Epithelial cell of proximal tubule (primary cell): ENCODE results near the gene KNL1. TPM values are rescaled to one million over a fixed set of nuclear protein-coding genes. Genes with fewer than 3 reads are reported as not detected.

Experiments
- DNase-seq: peaks from one replicate; pipeline ENCODE4 v3.0.0-alpha.2; 2011; ENCODE audit warnings: low read depth
- H3K4me3 ChIP-seq: 2 replicates; pipeline ENCODE4 v1.5.1; 2011; ENCODE audit warnings: low read depth, mild to moderate bottlenecking, low read length
- CTCF ChIP-seq: conservative IDR thresholded peaks from 2 replicates; pipeline ENCODE4 v1.5.1; 2012; ENCODE audit warnings: low read depth, mild to moderate bottlenecking, low read length
- total RNA-seq: library from RNA; depleted of rRNA; stranded (reverse); fragments of >200 nt; gene quantifications from 2 replicates; pipeline ENCODE4 v1.2.3, GENCODE V29; 2015

Gene KNL1
- total RNA-seq, 1 donor from 2014 or later = 23.9 TPM

DNA sequence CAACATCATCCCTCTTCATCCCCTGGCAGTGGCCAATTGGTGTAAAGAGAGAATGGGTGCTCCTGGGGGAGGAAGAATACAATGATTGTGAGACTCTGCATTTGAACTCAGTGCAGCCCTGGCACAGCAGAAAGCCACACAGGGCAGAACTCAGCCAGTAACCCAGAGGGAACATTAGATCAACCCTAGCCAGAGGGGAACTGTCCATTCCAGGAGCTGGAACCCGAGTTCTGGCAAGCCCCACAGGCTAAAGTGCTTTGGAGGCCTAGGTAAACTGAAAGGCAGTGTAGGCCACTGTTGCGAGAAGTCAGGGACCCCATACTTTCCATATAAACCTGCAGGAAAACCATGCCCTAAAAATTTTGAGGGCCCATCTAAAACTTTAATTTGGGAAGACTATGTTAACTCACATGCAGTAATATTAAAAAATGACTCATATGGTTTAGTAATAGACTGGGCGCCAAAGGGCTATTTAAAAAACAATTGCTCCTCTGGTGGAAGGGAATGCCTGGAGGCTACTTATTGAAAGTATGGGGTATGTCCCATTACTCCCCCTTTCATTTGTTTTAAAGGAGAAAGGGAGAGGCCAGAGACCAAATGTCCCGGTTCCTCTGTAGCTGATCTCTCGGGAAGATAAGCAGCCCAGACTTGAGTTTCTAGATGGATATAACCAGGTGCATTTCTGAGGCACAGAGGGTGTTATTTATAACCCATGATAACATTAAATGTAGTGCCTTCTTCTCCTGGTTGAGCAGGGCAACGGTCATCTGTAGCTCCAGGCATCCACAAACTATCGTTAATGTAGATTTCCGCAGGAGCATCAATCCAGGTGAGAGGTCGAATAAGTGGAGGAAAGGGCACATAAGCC is 95.1 kb downstream of the KNL1 start:
- DNase-seq = no peak
- no peak overlapping the region for H3K4me3 ChIP-seq
- TF ChIP-seq CTCF = no peak

- no peak for DNase-seq
- TF ChIP-seq CTCF = no peak
- H3K4me3 ChIP-seq = no peak overlapping the region
These were observed 97.7 kb downstream of the KNL1 start for GRCh38 chr15:40691737-40692136.

DNA sequence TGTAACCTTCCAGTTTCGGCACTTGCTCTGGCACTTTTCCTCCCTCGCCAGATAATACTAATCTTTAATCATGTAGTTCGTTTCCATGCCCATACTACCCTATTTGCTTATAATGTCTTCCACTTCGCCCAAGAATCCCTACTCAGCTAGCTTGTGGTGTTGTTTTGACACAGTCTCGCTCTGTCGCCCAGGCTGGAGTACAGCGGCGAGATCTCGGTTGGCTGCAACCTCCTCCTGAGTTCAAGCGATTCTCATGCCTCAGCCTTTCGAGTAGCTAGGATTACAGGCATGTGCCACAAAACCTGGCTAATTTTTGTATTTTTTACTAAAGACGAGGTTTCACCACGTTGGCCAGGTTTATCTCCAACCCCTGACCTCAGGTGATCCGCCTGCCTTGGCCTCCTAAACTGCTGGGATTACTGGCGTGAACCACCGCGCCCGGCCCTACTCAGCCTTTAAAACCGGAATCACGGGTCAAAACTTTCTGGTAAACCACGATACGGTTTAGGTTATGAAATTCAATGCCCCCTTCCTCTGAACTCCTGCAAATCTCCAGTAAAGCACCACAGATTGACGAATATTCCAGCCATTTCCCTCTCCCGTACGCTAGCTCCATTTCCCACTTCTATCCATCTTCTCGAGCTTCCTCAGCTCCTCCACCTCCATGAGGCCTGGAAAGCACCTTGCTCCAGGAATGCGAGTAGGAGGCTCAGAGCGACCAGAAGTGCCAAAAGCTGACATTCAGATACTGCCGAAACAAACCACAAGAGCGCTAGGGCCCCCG is 100.0 kb downstream of the KNL1 start:
- no peak for TF ChIP-seq CTCF
- H3K4me3 ChIP-seq = peak overlapping the region; percentile 84
- DNase-seq = no peak

DNA sequence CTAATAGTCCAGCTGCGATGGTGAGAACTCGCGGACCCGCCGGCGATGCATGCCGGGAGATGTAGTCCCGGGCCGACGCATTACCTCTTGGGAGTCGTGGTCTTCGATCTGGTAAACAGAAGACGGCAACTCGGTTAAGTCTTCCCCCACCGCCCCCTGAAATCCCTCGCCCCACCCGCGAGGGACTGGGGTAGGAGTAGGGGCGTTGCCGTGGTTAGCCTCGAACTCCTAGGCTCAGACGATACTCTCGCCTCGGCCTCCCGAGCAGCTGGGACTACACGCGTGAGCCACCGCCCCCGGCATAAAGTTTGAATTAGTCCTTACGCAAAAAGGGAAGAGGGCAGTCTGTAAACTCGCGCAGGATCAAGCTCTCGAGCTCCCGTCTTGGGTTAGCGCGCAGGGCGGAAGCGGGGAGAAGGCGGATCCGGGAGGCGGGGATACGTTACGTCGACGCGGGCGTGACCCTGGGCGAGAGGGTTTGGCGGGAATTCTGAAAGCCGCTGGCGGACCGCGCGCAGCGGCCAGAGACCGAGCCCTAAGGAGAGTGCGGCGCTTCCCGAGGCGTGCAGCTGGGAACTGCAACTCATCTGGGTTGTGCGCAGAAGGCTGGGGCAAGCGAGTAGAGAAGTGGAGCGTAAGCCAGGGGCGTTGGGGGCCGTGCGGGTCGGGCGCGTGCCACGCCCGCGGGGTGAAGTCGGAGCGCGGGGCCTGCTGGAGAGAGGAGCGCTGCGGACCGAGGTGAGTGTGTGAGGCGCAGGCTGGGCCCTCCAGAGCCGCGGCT is 100.8 kb downstream of the KNL1 start, which contains the start of gene RAD51:
RAD51 (plus strand) TSS at position 487 of the 781 bp plus-strand sequence. CDS start 3,585 bp downstream, outside the sequence.
- DNase-seq = peak; percentile 67
- no peak for TF ChIP-seq CTCF
- peak within 1 kb of the TSS; percentile 84 for H3K4me3 ChIP-seq

DNA sequence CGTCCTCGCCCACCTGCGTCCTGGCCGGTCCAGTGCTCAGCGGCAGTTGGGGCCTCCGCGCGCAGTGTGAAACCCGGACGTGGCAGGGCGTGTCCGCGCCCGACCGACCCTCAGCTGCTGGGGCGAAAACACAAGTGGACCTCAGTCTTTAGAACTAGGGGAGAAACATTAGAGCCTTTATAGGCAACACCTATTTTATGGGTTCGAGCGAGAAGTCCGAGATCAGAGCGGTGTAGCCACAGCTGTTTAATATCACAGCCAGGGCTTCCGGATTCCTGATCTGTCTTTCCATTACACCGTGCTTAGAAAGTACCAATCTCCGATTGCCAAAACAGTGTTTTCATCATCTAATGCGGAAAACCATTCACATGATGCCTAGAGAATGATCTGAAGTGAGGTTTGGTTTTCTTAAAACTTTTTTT is 101.4 kb downstream of the KNL1 start:
- no peak for DNase-seq
- TF ChIP-seq CTCF = no peak
- H3K4me3 ChIP-seq = peak overlapping the region; percentile 84

GRCh38 chr15:40696228-40696627 is 102.2 kb downstream of the KNL1 start:
- TF ChIP-seq CTCF = no peak
- peak overlapping the region; percentile 84 for H3K4me3 ChIP-seq
- DNase-seq = no peak
